ENCODE data around the gene TBC1D14. TPM values are rescaled to one million over a fixed set of nuclear protein-coding genes. Genes with fewer than 3 reads are reported as not detected.

Gene TBC1D14
- total RNA-seq, 2 donors from 2014 or later: 46.7 to 49.9 TPM

DNA sequence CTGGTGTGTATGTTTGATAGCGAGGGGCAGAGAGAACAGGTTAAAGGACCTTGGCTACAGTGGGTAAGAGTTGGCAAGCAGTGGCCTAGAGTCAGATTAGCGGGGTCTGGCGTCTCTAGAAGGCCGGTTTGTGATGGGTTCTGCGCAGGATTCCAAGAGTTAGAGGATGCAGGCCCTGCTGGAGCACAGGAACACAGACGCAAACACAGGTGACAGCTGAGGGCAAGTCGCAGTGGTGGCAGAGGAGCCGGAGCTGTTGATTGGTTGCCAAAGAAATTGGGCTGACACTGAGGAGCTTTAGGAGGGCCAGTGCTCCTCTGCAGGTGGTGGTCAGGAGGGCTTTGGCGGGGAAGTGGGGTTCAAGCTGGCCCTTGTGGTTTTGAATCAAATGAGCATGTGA is 137.3 kb downstream of the TBC1D14 start:
- Histone ChIP-seq H3K36me3 (no peaks in the 10 kb centered on the region), H3K4me3 (no peak overlapping the region), H3K27me3 (replicated peaks; ENCODE audit: insufficient read depth) (no peaks in the 10 kb centered on the region), H3K4me1 (ENCODE audit: control insufficient read depth in 1 of 2, low read depth in 2 of 2) (peaks cover 14 to 35% of the 10 kb centered on the region in 2 donors), H3K9me3 (no peaks in the 10 kb centered on the region), H3K27ac (no peak overlapping the region)
- TF ChIP-seq, protein P1, sequence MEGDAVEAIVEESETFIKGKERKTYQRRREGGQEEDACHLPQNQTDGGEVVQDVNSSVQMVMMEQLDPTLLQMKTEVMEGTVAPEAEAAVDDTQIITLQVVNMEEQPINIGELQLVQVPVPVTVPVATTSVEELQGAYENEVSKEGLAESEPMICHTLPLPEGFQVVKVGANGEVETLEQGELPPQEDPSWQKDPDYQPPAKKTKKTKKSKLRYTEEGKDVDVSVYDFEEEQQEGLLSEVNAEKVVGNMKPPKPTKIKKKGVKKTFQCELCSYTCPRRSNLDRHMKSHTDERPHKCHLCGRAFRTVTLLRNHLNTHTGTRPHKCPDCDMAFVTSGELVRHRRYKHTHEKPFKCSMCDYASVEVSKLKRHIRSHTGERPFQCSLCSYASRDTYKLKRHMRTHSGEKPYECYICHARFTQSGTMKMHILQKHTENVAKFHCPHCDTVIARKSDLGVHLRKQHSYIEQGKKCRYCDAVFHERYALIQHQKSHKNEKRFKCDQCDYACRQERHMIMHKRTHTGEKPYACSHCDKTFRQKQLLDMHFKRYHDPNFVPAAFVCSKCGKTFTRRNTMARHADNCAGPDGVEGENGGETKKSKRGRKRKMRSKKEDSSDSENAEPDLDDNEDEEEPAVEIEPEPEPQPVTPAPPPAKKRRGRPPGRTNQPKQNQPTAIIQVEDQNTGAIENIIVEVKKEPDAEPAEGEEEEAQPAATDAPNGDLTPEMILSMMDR (IDR thresholded peaks at IDR 0.05): no peak
- DNase-seq (ENCODE audit: low spot score): no peak
- ATAC-seq (ENCODE audit: insufficient number of reproducible peaks, low FRiP score, low read depth): no peak

- peaks cover 13 to 49% of the 10 kb centered on the region in 2 donors for H3K4me1 ChIP-seq (ENCODE audit: control insufficient read depth in 1 of 2, low read depth in 2 of 2)
- H3K36me3 ChIP-seq: no peaks in the 10 kb centered on the region
- no peak overlapping the region for H3K27ac ChIP-seq
- no peaks in the 10 kb centered on the region for H3K9me3 ChIP-seq
- no peak overlapping the region for H3K4me3 ChIP-seq
- no peak for ATAC-seq (ENCODE audit: insufficient number of reproducible peaks, low FRiP score, low read depth)
- DNase-seq (ENCODE audit: low spot score): no peak
- TF ChIP-seq, protein P1 (IDR thresholded peaks at IDR 0.05): no peak
- no peaks in the 10 kb centered on the region for H3K27me3 ChIP-seq (replicated peaks; ENCODE audit: insufficient read depth)
Measured at GRCh38 chr4:7048642-7049041, 139.0 kb downstream of the TBC1D14 start.

- Histone ChIP-seq H3K27ac (no peak overlapping the region), H3K4me1 (ENCODE audit: control insufficient read depth in 1 of 2, low read depth in 2 of 2) (peaks cover 13 to 49% of the 10 kb centered on the region in 2 donors), H3K4me3 (no peak overlapping the region), H3K9me3 (no peaks in the 10 kb centered on the region), H3K36me3 (peaks cover 4% of the 10 kb centered on the region), H3K27me3 (replicated peaks; ENCODE audit: insufficient read depth) (no peaks in the 10 kb centered on the region)
- ATAC-seq (ENCODE audit: insufficient number of reproducible peaks, low FRiP score, low read depth): no peak
- TF ChIP-seq, protein P1 (IDR thresholded peaks at IDR 0.05): no peak
- DNase-seq (ENCODE audit: low spot score): no peak
Measured at GRCh38 chr4:7049295-7049694, 139.7 kb downstream of the TBC1D14 start.

- DNase-seq (ENCODE audit: low spot score): no peak
- Histone ChIP-seq H3K27ac (no peak overlapping the region), H3K4me3 (no peak overlapping the region), H3K36me3 (peaks cover 9% of the 10 kb centered on the region), H3K27me3 (replicated peaks; ENCODE audit: insufficient read depth) (no peaks in the 10 kb centered on the region), H3K4me1 (ENCODE audit: control insufficient read depth in 1 of 2, low read depth in 2 of 2) (peaks cover 10 to 44% of the 10 kb centered on the region in 2 donors), H3K9me3 (no peaks in the 10 kb centered on the region)
- TF ChIP-seq, protein P1 (IDR thresholded peaks at IDR 0.05): no peak
- no peak for ATAC-seq (ENCODE audit: insufficient number of reproducible peaks, low FRiP score, low read depth)
Measured at GRCh38 chr4:7049739-7050138, 140.1 kb downstream of the TBC1D14 start.

DNA sequence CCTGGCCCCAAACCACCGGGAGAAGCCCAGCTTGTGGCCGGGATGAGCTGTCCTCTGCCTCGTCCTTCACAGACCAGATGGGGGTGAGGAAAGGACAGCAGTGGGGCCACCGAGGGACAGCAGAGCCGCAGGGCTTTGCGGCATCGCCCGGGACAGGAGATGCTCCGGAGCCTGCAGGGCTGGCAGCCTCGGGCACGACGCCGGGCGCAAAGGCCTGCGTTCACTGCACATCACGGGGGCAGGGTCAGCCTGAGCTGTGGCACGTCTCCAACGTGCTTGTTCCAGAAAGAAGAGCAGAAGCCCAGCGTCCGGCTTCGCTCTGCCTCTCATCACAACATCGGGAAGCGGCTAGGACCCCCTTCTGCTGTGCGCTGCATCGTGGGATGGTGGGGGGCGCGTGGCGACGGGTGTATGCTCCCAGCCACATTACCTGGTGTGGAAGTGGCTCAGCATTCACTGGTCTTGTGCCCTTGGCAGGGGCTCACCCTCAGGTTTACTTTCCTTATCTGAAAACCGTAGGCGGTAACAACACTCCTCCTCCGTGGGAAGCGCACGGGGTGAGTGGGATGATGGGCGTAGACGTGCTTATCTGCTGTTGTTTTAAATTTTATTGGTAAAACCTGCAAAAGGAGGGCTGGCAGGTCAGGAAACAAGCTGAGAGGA is 141.0 kb downstream of the TBC1D14 start:
- Histone ChIP-seq H3K4me3 (no peak overlapping the region), H3K4me1 (ENCODE audit: control insufficient read depth in 1 of 2, low read depth in 2 of 2) (peaks cover 3 to 36% of the 10 kb centered on the region in 2 donors), H3K27ac (no peak overlapping the region), H3K36me3 (peaks cover 17% of the 10 kb centered on the region), H3K27me3 (replicated peaks; ENCODE audit: insufficient read depth) (no peaks in the 10 kb centered on the region), H3K9me3 (no peaks in the 10 kb centered on the region)
- TF ChIP-seq, protein P1 (IDR thresholded peaks at IDR 0.05): no peak
- DNase-seq (ENCODE audit: low spot score) (no peak), ATAC-seq (ENCODE audit: insufficient number of reproducible peaks, low FRiP score, low read depth) (no peak)
